ENCODE results near the gene DEPDC1B.

DEPDC1B gene

DNA sequence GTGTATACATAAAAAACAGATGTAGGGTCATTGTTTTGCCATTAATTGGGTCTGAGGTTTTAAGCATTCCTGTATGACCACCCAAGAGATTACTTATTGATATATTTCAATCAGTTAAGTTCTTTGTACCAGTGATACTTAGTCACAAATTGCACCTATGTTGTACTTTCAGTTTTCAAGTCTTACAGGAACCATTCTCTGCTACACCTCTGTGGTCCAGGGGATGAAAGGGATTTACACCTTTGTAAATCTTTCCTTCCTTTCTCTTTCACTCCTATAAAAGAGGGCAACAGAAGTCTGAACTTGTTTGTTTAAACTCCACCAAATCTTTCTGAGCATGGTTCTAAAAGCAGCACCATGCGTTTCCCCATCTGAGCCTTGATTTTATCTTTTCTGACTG is 86.1 kb downstream of the DEPDC1B start:
- no peak overlapping the region for H3K4me2 ChIP-seq (ENCODE audit: low read depth, low read length, poor library complexity, severe bottlenecking)
- no peak overlapping the region for H2AFZ ChIP-seq (ENCODE audit: low read length)
- peaks cover 4% of the 10 kb centered on the region; the same call in 1 of the 2 replicates for H3K36me3 ChIP-seq (ENCODE audit: insufficient read depth, low read length)

DNA sequence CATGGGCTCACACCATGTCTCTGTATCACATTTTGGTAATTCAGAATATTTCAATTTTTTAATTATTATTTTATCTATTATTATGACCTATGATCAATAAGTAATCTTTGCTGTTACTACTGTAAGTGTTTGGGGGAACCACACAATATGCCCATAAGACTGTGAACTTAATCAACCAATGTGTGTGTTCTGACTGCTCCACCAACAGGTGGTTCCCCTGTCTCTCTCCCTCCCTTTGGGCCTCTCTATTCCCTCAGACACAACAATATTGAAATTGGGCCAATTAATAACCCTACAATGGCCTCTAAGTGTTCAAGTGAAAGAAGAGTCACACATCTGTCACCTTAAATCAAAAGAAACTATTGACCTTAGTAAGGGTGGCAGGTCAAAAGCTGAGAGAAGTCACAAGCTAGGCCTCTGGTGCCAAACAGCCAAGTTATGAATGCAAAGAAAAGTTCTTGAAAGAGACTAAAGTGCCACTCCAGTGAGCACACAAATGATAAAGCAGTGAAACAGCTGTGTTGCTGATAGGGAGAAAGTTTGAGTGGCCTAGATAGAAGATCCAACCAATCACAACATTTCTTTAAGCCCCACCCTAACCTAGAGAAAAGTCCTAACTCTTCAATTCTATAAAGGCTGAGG is 88.7 kb downstream of the DEPDC1B start:
- H3K9me3 ChIP-seq (ENCODE audit: insufficient read depth, low read depth, low read length) = no peaks in the 10 kb centered on the region

More for the DNA sequence above, 86.1 kb downstream of the DEPDC1B start:
- Histone ChIP-seq H3K27me3 (ENCODE audit: insufficient read depth, low read length, poor library complexity, severe bottlenecking) (no peaks in the 10 kb centered on the region), H3K9me3 (ENCODE audit: insufficient read depth, low read depth, low read length) (no peaks in the 10 kb centered on the region), H4K20me1 (ENCODE audit: insufficient read depth, low read length, poor library complexity, severe bottlenecking) (no peaks in the 10 kb centered on the region), H3K4me1 (ENCODE audit: insufficient read depth, low read length, poor library complexity, severe bottlenecking) (no peaks in the 10 kb centered on the region), H3F3A (ENCODE audit: low read depth) (no peaks in the 10 kb centered on the region), H3K9ac (ENCODE audit: low read depth, low read length, poor library complexity, severe bottlenecking) (no peak overlapping the region), H3K4me3 (ENCODE audit: low read length, poor library complexity, severe bottlenecking) (no peak overlapping the region), H3K9me2 (replicated peaks; ENCODE audit: low read depth, low read length) (no peaks in the 10 kb centered on the region), H3K79me2 (ENCODE audit: insufficient read depth, low read length) (no peaks in the 10 kb centered on the region)
- TF ChIP-seq, protein P1, sequence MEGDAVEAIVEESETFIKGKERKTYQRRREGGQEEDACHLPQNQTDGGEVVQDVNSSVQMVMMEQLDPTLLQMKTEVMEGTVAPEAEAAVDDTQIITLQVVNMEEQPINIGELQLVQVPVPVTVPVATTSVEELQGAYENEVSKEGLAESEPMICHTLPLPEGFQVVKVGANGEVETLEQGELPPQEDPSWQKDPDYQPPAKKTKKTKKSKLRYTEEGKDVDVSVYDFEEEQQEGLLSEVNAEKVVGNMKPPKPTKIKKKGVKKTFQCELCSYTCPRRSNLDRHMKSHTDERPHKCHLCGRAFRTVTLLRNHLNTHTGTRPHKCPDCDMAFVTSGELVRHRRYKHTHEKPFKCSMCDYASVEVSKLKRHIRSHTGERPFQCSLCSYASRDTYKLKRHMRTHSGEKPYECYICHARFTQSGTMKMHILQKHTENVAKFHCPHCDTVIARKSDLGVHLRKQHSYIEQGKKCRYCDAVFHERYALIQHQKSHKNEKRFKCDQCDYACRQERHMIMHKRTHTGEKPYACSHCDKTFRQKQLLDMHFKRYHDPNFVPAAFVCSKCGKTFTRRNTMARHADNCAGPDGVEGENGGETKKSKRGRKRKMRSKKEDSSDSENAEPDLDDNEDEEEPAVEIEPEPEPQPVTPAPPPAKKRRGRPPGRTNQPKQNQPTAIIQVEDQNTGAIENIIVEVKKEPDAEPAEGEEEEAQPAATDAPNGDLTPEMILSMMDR (conservative IDR thresholded peaks at IDR 0.05; ENCODE audit: low read length) = no peak
- TF ChIP-seq EZH2phosphoT487 (IDR thresholded peaks at IDR 0.05; ENCODE audit: borderline replicate concordance) = no peak

GRCh38 chr5:60604771-60605170 is 95.2 kb downstream of the DEPDC1B start:
- Histone ChIP-seq H3K79me2 (ENCODE audit: insufficient read depth, low read length) (peaks cover 6% of the 10 kb centered on the region; the same call in 1 of the 2 replicates), H3K4me2 (ENCODE audit: low read depth, low read length, poor library complexity, severe bottlenecking) (no peak overlapping the region)

More for the DNA sequence above, 88.7 kb downstream of the DEPDC1B start:
- Histone ChIP-seq H3K4me3 (ENCODE audit: low read length, poor library complexity, severe bottlenecking) (no peak overlapping the region), H3K79me2 (ENCODE audit: insufficient read depth, low read length) (peaks cover 6% of the 10 kb centered on the region; the same call in 1 of the 2 replicates), H3K9me2 (replicated peaks; ENCODE audit: low read depth, low read length) (no peaks in the 10 kb centered on the region), H3K4me1 (ENCODE audit: insufficient read depth, low read length, poor library complexity, severe bottlenecking) (no peaks in the 10 kb centered on the region), H3F3A (ENCODE audit: low read depth) (no peaks in the 10 kb centered on the region), H3K36me3 (ENCODE audit: insufficient read depth, low read length) (peaks cover 4% of the 10 kb centered on the region; the same call in 1 of the 2 replicates), H3K9ac (ENCODE audit: low read depth, low read length, poor library complexity, severe bottlenecking) (no peak overlapping the region), H3K4me2 (ENCODE audit: low read depth, low read length, poor library complexity, severe bottlenecking) (no peak overlapping the region), H2AFZ (ENCODE audit: low read length) (no peak overlapping the region), H3K27me3 (ENCODE audit: insufficient read depth, low read length, poor library complexity, severe bottlenecking) (no peaks in the 10 kb centered on the region), H4K20me1 (ENCODE audit: insufficient read depth, low read length, poor library complexity, severe bottlenecking) (no peaks in the 10 kb centered on the region)
- TF ChIP-seq EZH2phosphoT487 (IDR thresholded peaks at IDR 0.05; ENCODE audit: borderline replicate concordance) = no peak
- TF ChIP-seq, protein P1 (conservative IDR thresholded peaks at IDR 0.05; ENCODE audit: low read length) = no peak

More at GRCh38 chr5:60604771-60605170, 95.2 kb downstream of the DEPDC1B start:
- Histone ChIP-seq H3K4me1 (ENCODE audit: insufficient read depth, low read length, poor library complexity, severe bottlenecking) (no peaks in the 10 kb centered on the region), H3K9me2 (replicated peaks; ENCODE audit: low read depth, low read length) (no peaks in the 10 kb centered on the region), H3K9me3 (ENCODE audit: insufficient read depth, low read depth, low read length) (no peaks in the 10 kb centered on the region), H3K9ac (ENCODE audit: low read depth, low read length, poor library complexity, severe bottlenecking) (no peak overlapping the region), H3K4me3 (ENCODE audit: low read length, poor library complexity, severe bottlenecking) (no peak overlapping the region), H3K27me3 (ENCODE audit: insufficient read depth, low read length, poor library complexity, severe bottlenecking) (no peaks in the 10 kb centered on the region), H3F3A (ENCODE audit: low read depth) (no peaks in the 10 kb centered on the region), H4K20me1 (ENCODE audit: insufficient read depth, low read length, poor library complexity, severe bottlenecking) (no peaks in the 10 kb centered on the region), H2AFZ (ENCODE audit: low read length) (no peak overlapping the region), H3K36me3 (ENCODE audit: insufficient read depth, low read length) (peaks cover 33% of the 10 kb centered on the region; the same call in 1 of the 2 replicates)
- TF ChIP-seq, protein P1 (conservative IDR thresholded peaks at IDR 0.05; ENCODE audit: low read length) = no peak
- no peak for TF ChIP-seq EZH2phosphoT487 (IDR thresholded peaks at IDR 0.05; ENCODE audit: borderline replicate concordance)

All from Loucy (cell line).